Measurements from ENCODE around the gene CLSTN3.
A peak's percentile ranks its signal among the peaks of the same experiment; 100 is the strongest.

Gene CLSTN3

GRCh38 chr12:7136071-7136470 lies 5.9 kb downstream of the CLSTN3 start:
- in situ Hi-C loops (cut with HindIII; ENCODE audit: low pct_unique_long_range_greater_than_20kb, low sequenced_read_pairs): no loop called here
- no peak for TF ChIP-seq JUND (IDR thresholded peaks at IDR 0.05; ENCODE audit: low read depth)
- no peak for DNase-seq (ENCODE audit: low read depth in 1 of 2, low spot score in 1 of 2)

- in situ Hi-C loops (cut with HindIII; ENCODE audit: low pct_unique_long_range_greater_than_20kb, low sequenced_read_pairs): no loop called here
- DNase-seq (ENCODE audit: low read depth in 1 of 2, low spot score in 1 of 2): no peak
- no peak for TF ChIP-seq JUND (IDR thresholded peaks at IDR 0.05; ENCODE audit: low read depth)
These were observed 6.5 kb downstream of the CLSTN3 start for GRCh38 chr12:7136676-7137075.

GRCh38 chr12:7137908-7138307 lies 7.7 kb downstream of the CLSTN3 start:
- DNase-seq (ENCODE audit: low read depth in 1 of 2, low spot score in 1 of 2): no peak
- TF ChIP-seq JUND (IDR thresholded peaks at IDR 0.05; ENCODE audit: low read depth): no peak
- in situ Hi-C loops (cut with HindIII; ENCODE audit: low pct_unique_long_range_greater_than_20kb, low sequenced_read_pairs): no loop called here

GRCh38 chr12:7139200-7139599 lies 9.0 kb downstream of the CLSTN3 start:
- DNase-seq (ENCODE audit: low read depth in 1 of 2, low spot score in 1 of 2): no peak
- in situ Hi-C loops (cut with HindIII; ENCODE audit: low pct_unique_long_range_greater_than_20kb, low sequenced_read_pairs): no loop called here
- no peak for TF ChIP-seq JUND (IDR thresholded peaks at IDR 0.05; ENCODE audit: low read depth)

- DNase-seq (ENCODE audit: low read depth in 1 of 2, low spot score in 1 of 2): no peak
- in situ Hi-C loops (cut with HindIII; ENCODE audit: low pct_unique_long_range_greater_than_20kb, low sequenced_read_pairs): no loop called here
- no peak for TF ChIP-seq JUND (IDR thresholded peaks at IDR 0.05; ENCODE audit: low read depth)
These were observed 11.3 kb downstream of the CLSTN3 start for GRCh38 chr12:7141351-7142005.

GRCh38 chr12:7142056-7142644 lies 12.0 kb downstream of the CLSTN3 start:
- TF ChIP-seq JUND (IDR thresholded peaks at IDR 0.05; ENCODE audit: low read depth): no peak
- in situ Hi-C loops (cut with HindIII; ENCODE audit: low pct_unique_long_range_greater_than_20kb, low sequenced_read_pairs): no loop called here
- peak in 1 of 2 experiments; percentile 32 for DNase-seq (ENCODE audit: low read depth in 1 of 2, low spot score in 1 of 2)

- in situ Hi-C loops (cut with HindIII; ENCODE audit: low pct_unique_long_range_greater_than_20kb, low sequenced_read_pairs): no loop called here
- DNase-seq (ENCODE audit: low read depth in 1 of 2, low spot score in 1 of 2): no peak
- no peak for TF ChIP-seq JUND (IDR thresholded peaks at IDR 0.05; ENCODE audit: low read depth)
These were observed 12.8 kb downstream of the CLSTN3 start for GRCh38 chr12:7142809-7143465.

- in situ Hi-C loops (cut with HindIII; ENCODE audit: low pct_unique_long_range_greater_than_20kb, low sequenced_read_pairs): no loop called here
- no peak for DNase-seq (ENCODE audit: low read depth in 1 of 2, low spot score in 1 of 2)
- no peak for TF ChIP-seq JUND (IDR thresholded peaks at IDR 0.05; ENCODE audit: low read depth)
These were observed 13.4 kb downstream of the CLSTN3 start for GRCh38 chr12:7143564-7143963.

GRCh38 chr12:7144414-7145120 lies 14.4 kb downstream of the CLSTN3 start:
- in situ Hi-C loops (cut with HindIII; ENCODE audit: low pct_unique_long_range_greater_than_20kb, low sequenced_read_pairs): no loop called here
- peak in 1 of 2 experiments; percentile 9 for DNase-seq (ENCODE audit: low read depth in 1 of 2, low spot score in 1 of 2)
- TF ChIP-seq JUND (IDR thresholded peaks at IDR 0.05; ENCODE audit: low read depth): no peak

GRCh38 chr12:7145671-7146070 lies 15.5 kb downstream of the CLSTN3 start:
- no peak for TF ChIP-seq JUND (IDR thresholded peaks at IDR 0.05; ENCODE audit: low read depth)
- in situ Hi-C loops (cut with HindIII; ENCODE audit: low pct_unique_long_range_greater_than_20kb, low sequenced_read_pairs): no loop called here
- no peak for DNase-seq (ENCODE audit: low read depth in 1 of 2, low spot score in 1 of 2)

GRCh38 chr12:7146228-7146627 lies 16.1 kb downstream of the CLSTN3 start:
- in situ Hi-C loops (cut with HindIII; ENCODE audit: low pct_unique_long_range_greater_than_20kb, low sequenced_read_pairs): no loop called here
- DNase-seq (ENCODE audit: low read depth in 1 of 2, low spot score in 1 of 2): no peak
- no peak for TF ChIP-seq JUND (IDR thresholded peaks at IDR 0.05; ENCODE audit: low read depth)

GRCh38 chr12:7146906-7147305 lies 16.7 kb downstream of the CLSTN3 start:
- TF ChIP-seq JUND (IDR thresholded peaks at IDR 0.05; ENCODE audit: low read depth): no peak
- no peak for DNase-seq (ENCODE audit: low read depth in 1 of 2, low spot score in 1 of 2)
- in situ Hi-C loops (cut with HindIII; ENCODE audit: low pct_unique_long_range_greater_than_20kb, low sequenced_read_pairs): no loop called here

- no peak for DNase-seq (ENCODE audit: low read depth in 1 of 2, low spot score in 1 of 2)
- TF ChIP-seq JUND (IDR thresholded peaks at IDR 0.05; ENCODE audit: low read depth): no peak
- in situ Hi-C loops (cut with HindIII; ENCODE audit: low pct_unique_long_range_greater_than_20kb, low sequenced_read_pairs): no loop called here
These were observed 20.2 kb downstream of the CLSTN3 start for GRCh38 chr12:7150356-7150755.
